Endothelial cell (in vitro differentiated cells): ENCODE results near the gene CCL18. TPM values are rescaled to one million over a fixed set of nuclear protein-coding genes. Genes with fewer than 3 reads are reported as not detected.
"Not testable (repeated sequence)": the region's sequence is repeated elsewhere in the genome, so short reads cannot be mapped to it uniquely, and the experiment has no call there.

Source experiments
- DNase-seq: peaks from one replicate; pipeline ENCODE4 v3.0.0; 2021; ENCODE audit warnings: low spot score
- H3K27ac Mint-ChIP-seq: one replicate; pipeline ENCODE4 v1.8.0; 2021; ENCODE audit warnings: mixed read lengths, inconsistent platforms; ENCODE audit not compliant: unreplicated experiment
- H3K27me3 Mint-ChIP-seq: one replicate; pipeline ENCODE4 v1.8.0; 2021; ENCODE audit warnings: mild to moderate bottlenecking, moderate library complexity, mixed read lengths, inconsistent platforms; ENCODE audit not compliant: unreplicated experiment
- H3K36me3 Mint-ChIP-seq: one replicate; pipeline ENCODE4 v1.8.0; 2021; ENCODE audit warnings: mild to moderate bottlenecking, low read depth, mixed read lengths, inconsistent platforms; ENCODE audit not compliant: unreplicated experiment
- H3K4me1 Mint-ChIP-seq: one replicate; pipeline ENCODE4 v1.8.0; 2021; ENCODE audit warnings: mild to moderate bottlenecking, mixed read lengths, inconsistent platforms; ENCODE audit not compliant: unreplicated experiment
- H3K4me3 Mint-ChIP-seq: one replicate; pipeline ENCODE4 v1.8.0; 2021; ENCODE audit warnings: mild to moderate bottlenecking, mixed read lengths, inconsistent platforms; ENCODE audit not compliant: unreplicated experiment
- H3K9me3 Mint-ChIP-seq: one replicate; pipeline ENCODE4 v1.8.0; 2021; ENCODE audit warnings: mixed read lengths, inconsistent platforms; ENCODE audit not compliant: unreplicated experiment
- CTCF ChIP-seq: fragments of 200-600 bp; sonication (generic); IDR thresholded peaks from one replicate; pipeline ENCODE4 v1.5.0; 2021; ENCODE audit warnings: antibody characterized with exemption; ENCODE audit not compliant: unreplicated experiment
- total RNA-seq: library from RNA; stranded (reverse); fragmentation: NEBNext Ultra II Directional; extraction: Animal tissue kit (Norgen Biotek cat#: 25700); gene quantifications from one replicate; pipeline ENCODE4 v1.2.1, GENCODE V29; 2021; ENCODE audit not compliant: unreplicated experiment

The CCL18 gene
- total RNA-seq, 1 donor from 2014 or later: not detected

GRCh38 chr17:36094232-36094631, 30.2 kb downstream of the CCL18 start:
- no peak for DNase-seq
- no peaks in the 10 kb centered on the region for H3K36me3 Mint-ChIP-seq
- H3K4me1 Mint-ChIP-seq: peaks cover 1% of the 10 kb centered on the region
- no peak overlapping the region for H3K27ac Mint-ChIP-seq
- H3K27me3 Mint-ChIP-seq: peaks cover 1% of the 10 kb centered on the region
- TF ChIP-seq CTCF: no peak
- H3K9me3 Mint-ChIP-seq: no peaks in the 10 kb centered on the region
- no peak overlapping the region for H3K4me3 Mint-ChIP-seq

- no peaks in the 10 kb centered on the region for H3K9me3 Mint-ChIP-seq
- H3K27ac Mint-ChIP-seq: no peak overlapping the region
- no peaks in the 10 kb centered on the region for H3K36me3 Mint-ChIP-seq
- no peak for DNase-seq
- peaks cover 1% of the 10 kb centered on the region for H3K27me3 Mint-ChIP-seq
- TF ChIP-seq CTCF: no peak
- no peak overlapping the region for H3K4me3 Mint-ChIP-seq
- no peaks in the 10 kb centered on the region for H3K4me1 Mint-ChIP-seq
Observed at GRCh38 chr17:36094746-36095145, 30.7 kb downstream of the CCL18 start.

GRCh38 chr17:36095992-36096391, 31.9 kb downstream of the CCL18 start:
- no peak for TF ChIP-seq CTCF
- Mint-ChIP-seq H3K27ac (no peak overlapping the region), H3K9me3 (no peaks in the 10 kb centered on the region), H3K27me3 (peaks cover 1% of the 10 kb centered on the region), H3K36me3 (no peaks in the 10 kb centered on the region), H3K4me3 (no peak overlapping the region), H3K4me1 (no peaks in the 10 kb centered on the region)
- no peak for DNase-seq

DNA sequence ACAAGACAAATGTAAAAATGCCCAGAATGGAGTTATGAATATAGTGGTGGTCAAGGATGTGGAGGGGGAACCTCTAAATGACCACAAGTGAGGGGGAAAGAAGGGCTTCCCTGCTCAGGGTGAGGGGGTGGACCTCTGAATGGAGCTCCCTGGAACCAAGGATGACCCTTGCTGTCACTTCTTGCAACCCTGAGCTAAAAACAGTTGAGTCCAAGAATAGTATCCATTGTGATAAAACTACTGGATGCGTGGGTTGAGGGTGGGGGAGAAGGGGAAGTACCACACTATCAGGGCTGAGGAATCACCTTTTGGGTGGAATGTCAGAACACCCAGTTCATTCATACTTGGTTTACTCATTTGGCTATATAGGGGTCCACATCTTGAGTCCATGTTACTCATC, 34.9 kb downstream of the CCL18 start:
- not testable (repeated sequence) for H3K27me3 Mint-ChIP-seq, DNase-seq, H3K4me1 Mint-ChIP-seq, H3K27ac Mint-ChIP-seq, H3K4me3 Mint-ChIP-seq, H3K9me3 Mint-ChIP-seq, H3K36me3 Mint-ChIP-seq

GRCh38 chr17:36103401-36103975, 39.4 kb downstream of the CCL18 start, which contains the start of gene CCL4:
CCL4 (plus strand) TSS chr17:36103827; CDS start chr17:36103906, 79 bp downstream.
- H3K9me3 Mint-ChIP-seq, H3K36me3 Mint-ChIP-seq, H3K4me1 Mint-ChIP-seq, DNase-seq, H3K27ac Mint-ChIP-seq, H3K4me3 Mint-ChIP-seq, H3K27me3 Mint-ChIP-seq: not testable (repeated sequence)

- H3K27me3 Mint-ChIP-seq, DNase-seq, H3K4me3 Mint-ChIP-seq, H3K27ac Mint-ChIP-seq, H3K9me3 Mint-ChIP-seq, H3K4me1 Mint-ChIP-seq, H3K36me3 Mint-ChIP-seq: not testable (repeated sequence)
Observed at GRCh38 chr17:36104246-36104645, 40.2 kb downstream of the CCL18 start.
